GM12878 (cell line): Measurements from ENCODE around the gene URI1. TPM values are rescaled to one million over a fixed set of nuclear protein-coding genes. Genes with fewer than 3 reads are reported as not detected.

Experiments used
- ATAC-seq: fragments of 200-7000 bp; cut with Tn5 transposase; 3 replicates; pipeline ENCODE4 v1.9.1; 2020; ENCODE audit warnings: mild to moderate bottlenecking, moderate library complexity
- BruUV-seq: library from RNA; stranded (reverse); fragments of 400-500 nt; replicated peaks from 2 replicates; lab custom pipeline; 2021; lab: Mats Ljungman, UMichigan
- CTCF ChIA-PET: fragments of 300-600 bp; sonication (Branson Sonifier 250); formaldehyde crosslinking; extraction: SDS; loops from one replicate; lab custom pipeline; 2021; ENCODE audit warnings: inconsistent platforms; lab: Yijun Ruan, JAX
- POLR2A ChIA-PET: fragments of 350-600 bp; formaldehyde crosslinking; extraction: SDS; loops from one replicate; lab custom pipeline; 2021; ENCODE audit warnings: inconsistent platforms; lab: Charles Lee
- RAD21 ChIA-PET: fragments of 300-600 bp; sonication (Branson Sonifier 250); formaldehyde crosslinking; loops from one replicate; lab custom pipeline; 2023; ENCODE audit warnings: antibody characterized with exemption; ENCODE audit not compliant: unreplicated experiment; lab: Charles Lee
- SMC1A ChIA-PET: fragments of 300-600 bp; sonication (Branson Sonifier 250); formaldehyde crosslinking; loops from one replicate; lab custom pipeline; 2023; ENCODE audit not compliant: unreplicated experiment, uncharacterized antibody; lab: Charles Lee
- DNase-seq: peaks from one replicate; pipeline ENCODE4 v3.0.0-alpha.2; 2011; ENCODE audit warnings: low read depth, low spot score
- FAIRE-seq: peaks from 3 replicates; lab custom pipeline; 2011; peaks lifted over from hg19 to GRCh38; lab: Jason Lieb, UNC
- H2AFZ ChIP-seq: 2 replicates; pipeline ENCODE4 v1.6.0; 2011; ENCODE audit warnings: low read depth, low read length, control low read depth; ENCODE audit not compliant: control insufficient read depth
- H3K27ac ChIP-seq: 2 replicates; pipeline ENCODE4 v1.5.1; 2011; ENCODE audit warnings: control low read depth; ENCODE audit not compliant: control insufficient read depth, insufficient read depth
- H3K27me3 ChIP-seq, 2 experiments: replicated peaks in 1 of 2; 2 replicates each; pipeline versions ENCODE4 v1.6.0 to v1.6.1; 2011; ENCODE audit warnings: low read length in 1 of 2; ENCODE audit not compliant: control insufficient read depth in 2 of 2, insufficient read depth in 2 of 2
- H3K36me3 ChIP-seq, 2 experiments: 2 replicates each; pipeline ENCODE4 v1.5.1; 2011; ENCODE audit warnings: low read length in 1 of 2; ENCODE audit not compliant: control insufficient read depth in 2 of 2, insufficient read depth in 2 of 2
- H3K4me1 ChIP-seq: 2 replicates; pipeline ENCODE4 v1.6.1; 2011; ENCODE audit warnings: mild to moderate bottlenecking, low read length, moderate library complexity, mixed read lengths; ENCODE audit not compliant: control insufficient read depth, insufficient read depth
- H3K4me2 ChIP-seq: 2 replicates; pipeline ENCODE4 v1.6.0; 2011; ENCODE audit warnings: control low read depth; ENCODE audit not compliant: control insufficient read depth, insufficient read depth
- H3K4me3 ChIP-seq: fragments of 200-600 bp; sonication (generic); 2 replicates; pipeline ENCODE4 v1.5.1; 2016
- H3K79me2 ChIP-seq: 2 replicates; pipeline ENCODE4 v1.6.0; 2011; ENCODE audit warnings: low read length; ENCODE audit not compliant: control insufficient read depth, insufficient read depth
- H3K9ac ChIP-seq: 2 replicates; pipeline ENCODE4 v1.8.0; 2011; ENCODE audit warnings: low read length, control low read depth, mixed read lengths; ENCODE audit not compliant: control insufficient read depth, insufficient read depth
- H3K9me3 ChIP-seq: replicated peaks from 3 replicates; pipeline ENCODE4 v1.5.1; 2011; ENCODE audit warnings: mild to moderate bottlenecking, low read length; ENCODE audit not compliant: control insufficient read depth, insufficient read depth
- H4K20me1 ChIP-seq: 2 replicates; pipeline ENCODE4 v1.6.0; 2011; ENCODE audit not compliant: control insufficient read depth, insufficient read depth
- CBFB ChIP-seq: IDR thresholded peaks from 2 replicates; pipeline ENCODE4 v1.6.1; 2016; ENCODE audit warnings: antibody characterized with exemption, low read depth
- CEBPB ChIP-seq, 2 experiments: fragments of 150-350 bp in 1 of 2; IDR thresholded peaks; 2 replicates each; pipeline ENCODE4 v1.6.1; 2012 to 2014; ENCODE audit warnings: low read depth in 2 of 2, low read length in 2 of 2, borderline replicate concordance in 1 of 2, inconsistent platforms in 1 of 2
- EGR1 ChIP-seq, 2 experiments: IDR thresholded peaks; 1 replicate in 1 of 2; 2 replicates in 1 of 2; pipeline ENCODE4 v1.6.1; 2011 to 2012; ENCODE audit warnings: low read depth in 2 of 2, low read length in 2 of 2, borderline replicate concordance in 1 of 2, mild to moderate bottlenecking in 1 of 2, moderate library complexity in 1 of 2
- KLF5 ChIP-seq: fragments of 450-650 bp; IDR thresholded peaks from 2 replicates; pipeline ENCODE4 v1.6.1; 2014; ENCODE audit warnings: mild to moderate bottlenecking; ENCODE audit not compliant: partially characterized antibody
- MEF2A ChIP-seq: IDR thresholded peaks from 2 replicates; pipeline ENCODE4 v1.6.1; 2011; ENCODE audit warnings: low read depth, mild to moderate bottlenecking, low read length, moderate library complexity; ENCODE audit not compliant: insufficient read depth
- RELA ChIP-seq: fragments of 450-650 bp; IDR thresholded peaks from 2 replicates; pipeline ENCODE4 v1.8.0; 2014; ENCODE audit warnings: borderline replicate concordance; ENCODE audit not compliant: partially characterized antibody
- REST ChIP-seq: IDR thresholded peaks from 2 replicates; pipeline ENCODE4 v1.6.1; 2012; ENCODE audit warnings: mild to moderate bottlenecking, low read depth, low read length
- SMAD5 ChIP-seq: IDR thresholded peaks from 2 replicates; pipeline ENCODE4 v1.6.1; 2016; ENCODE audit warnings: antibody characterized with exemption, low read depth
- SP1 ChIP-seq: IDR thresholded peaks from one replicate; pipeline ENCODE4 v1.6.1; 2011; ENCODE audit warnings: low read depth, low read length
- STAT3 ChIP-seq: IDR thresholded peaks from 2 replicates; pipeline ENCODE4 v1.6.1; 2011; ENCODE audit warnings: low read depth, low read length, improper control_type of control experiment
- ZBED1 ChIP-seq: IDR thresholded peaks from 2 replicates; pipeline ENCODE4 v1.6.1; 2016; ENCODE audit warnings: borderline replicate concordance
- ZSCAN29 ChIP-seq: fragments of 450-650 bp; IDR thresholded peaks from 2 replicates; pipeline ENCODE4 v1.6.1; 2017; ENCODE audit warnings: mild to moderate bottlenecking, moderate library complexity
- WGBS: methylation state at CpG from one replicate; pipeline ENCODE4 v1.1.6; 2016; ENCODE audit warnings: low lambda C conversion rate; ENCODE audit not compliant: insufficient replicate concordance, insufficient coverage; ENCODE audit errors: missing lambda C conversion rate; 5-methylcytosine and 5-hydroxymethylcytosine counted together
- in situ Hi-C: fragments of 300-500 bp; cut with MboI; formaldehyde crosslinking; loops from 9 replicates; pipeline ENCODE4 v1.14.3; 2018; ENCODE audit warnings: mixed read lengths
- intact Hi-C: fragments of 100-400 bp; cut with micrococcal nuclease; formaldehyde crosslinking; loops from one replicate; pipeline ENCODE4 v1.14.2; 2022; ENCODE audit not compliant: unreplicated experiment
- polyA plus RNA-seq, 11 experiments: library from polyadenylated mRNA; depleted of rRNA in 4 of 11; unstranded in 6 of 11; stranded (reverse) in 5 of 11; fragments of >200 nt; fragmentation: Nextera tagmentation in 4 of 11; fragmentation: Illumina TruSeq in 1 of 11; extraction: Ambion mirVana in 4 of 11; extraction: Trizol in 1 of 11; gene quantifications; 1 replicate in 1 of 11; 2 replicates in 10 of 11; pipeline versions ENCODE4 v1.2.1 to v1.2.3, GENCODE V29; 2011 to 2016; ENCODE audit warnings: inconsistent platforms in 2 of 11, missing spikeins in 2 of 11, low read depth in 1 of 11
- total RNA-seq, 4 experiments: library from RNA; depleted of rRNA in 3 of 4; stranded (reverse); fragments of >200 nt in 3 of 4; fragmentation: Illumina TruSeq in 1 of 4; extraction: Trizol in 1 of 4; gene quantifications; 2 replicates each; pipeline versions ENCODE4 v1.2.1 to v1.2.3, GENCODE V29; 2013 to 2021

Gene URI1
- total and polyA plus RNA-seq, 10 of the 15 experiments (the other 5 are each of a cell fraction or from before 2014, with no cell fraction given) = 15.2 to 94.2 (median 47.9) TPM

- peaks cover 5% of the 10 kb centered on the region; the same call in 2 of the 3 replicates for H3K9me3 ChIP-seq
- no peak overlapping the region for H2AFZ ChIP-seq
- TF ChIP-seq STAT3 (no peak), ZSCAN29 (no peak), RELA (no peak), CEBPB (IDR thresholded peaks at IDR 0.05; ENCODE audit: borderline replicate concordance in 1 of 2, low read depth in 2 of 2, low read length in 2 of 2) (no peak), EGR1 (IDR thresholded peaks at IDR 0.05; ENCODE audit: borderline replicate concordance in 1 of 2, low read depth in 2 of 2, low read length in 2 of 2) (no peak), CBFB (no peak), KLF5 (no peak), SMAD5 (no peak), REST (no peak), MEF2A (no peak), ZBED1 (no peak), SP1 (no peak)
- no peak overlapping the region for H3K27ac ChIP-seq
- peaks cover 32% of the 10 kb centered on the region for H3K79me2 ChIP-seq
- H3K4me3 ChIP-seq = no peak overlapping the region
- ATAC-seq (no peak), DNase-seq (no peak), FAIRE-seq (no peak)
- H4K20me1 ChIP-seq = no peaks in the 10 kb centered on the region
- no peak overlapping the region for H3K9ac ChIP-seq
- ChIA-PET CTCF (interaction anchor here (1.5 to 2.1 kb wide), 2 partner anchors 12 to 37 kb away, joined by 4 to 5 read pairs; no protein-coding TSS in a partner anchor), RAD21 (interaction anchor here (1.4 to 1.5 kb wide), 2 partner anchors 17 to 20 kb away, joined by 3 read pairs; no protein-coding TSS in a partner anchor), SMC1A (interaction anchor here (0.8 to 1.7 kb wide), 6 partner anchors 9 to 38 kb away, joined by 3 to 6 read pairs (median 4); no protein-coding TSS in a partner anchor), POLR2A (interaction anchor here (0.6 to 0.8 kb wide), 2 partner anchors 20 to 26 kb away, joined by 3 to 4 read pairs; no protein-coding TSS in a partner anchor)
- no peak overlapping the region for H3K4me2 ChIP-seq
- 83% methylated on average over 3 of the region's 3 CpGs for WGBS
- in situ Hi-C loops (no loop called here), intact Hi-C loops (no loop called here)
- peaks cover 4 to 13% of the 10 kb centered on the region in 2 experiments; a peak in 3 of 4 replicates for H3K36me3 ChIP-seq
- no peaks in the 10 kb centered on the region for H3K27me3 ChIP-seq
- no peaks in the 10 kb centered on the region for H3K4me1 ChIP-seq
- no TSS peak for BruUV-seq
Observed at GRCh38 chr19:29983568-29983967, 41.5 kb downstream of the URI1 start.
